ENCODE results near the gene ELOVL7. TPM values are rescaled to one million over a fixed set of nuclear protein-coding genes. Genes with fewer than 3 reads are reported as not detected.
"Not testable (repeated sequence)": the region's sequence is repeated elsewhere in the genome, so short reads cannot be mapped to it uniquely, and the experiment has no call there.

Gene ELOVL7
- total RNA-seq, 3 donors from 2014 or later (not counting 1 experiment from before 2014, with no cell fraction given), result 0.48 to 4.2 (median 2.6) TPM

GRCh38 chr5:60712950-60713349 is 131.1 kb downstream of the ELOVL7 start:
- no peaks in the 10 kb centered on the region for H3K27me3 ChIP-seq (ENCODE audit: control insufficient read depth, insufficient read depth, low read length)
- H3K4me1 ChIP-seq (ENCODE audit: control insufficient read depth, insufficient read depth, low read length), result no peaks in the 10 kb centered on the region
- H3K4me3 ChIP-seq (ENCODE audit: low read length), result no peak overlapping the region
- H3K27ac ChIP-seq (ENCODE audit: low read length), result no peak overlapping the region
- no peak for TF ChIP-seq CTCF (IDR thresholded peaks at IDR 0.05)
- Mint-ChIP-seq H3K4me1 (no peaks in the 10 kb centered on the region), H3K27ac (no peak overlapping the region), H3K9me3 (peaks cover 0 to 2% of the 10 kb centered on the region in 2 donors), H3K27me3 (ENCODE audit: low read depth in 2 of 2) (peaks cover 8 to 16% of the 10 kb centered on the region in 2 donors), H3K36me3 (no peaks in the 10 kb centered on the region), H3K4me3 (no peak overlapping the region)
- no peaks in the 10 kb centered on the region for H3K36me3 ChIP-seq (ENCODE audit: control insufficient read depth, insufficient read depth, low read length)
- DNase-seq, result no peak
- ATAC-seq, result no peak
- H3K9me3 ChIP-seq (ENCODE audit: control insufficient read depth, insufficient read depth, low read length), result no peaks in the 10 kb centered on the region
- 89% methylated on average over 5 of the region's 5 CpGs for WGBS (ENCODE audit: insufficient coverage)
- intact Hi-C loops (cut with micrococcal nuclease), result no loop called here

GRCh38 chr5:60711892-60712291 is 132.2 kb downstream of the ELOVL7 start:
- H3K4me1 ChIP-seq (ENCODE audit: control insufficient read depth, insufficient read depth, low read length); H3K36me3 ChIP-seq (ENCODE audit: control insufficient read depth, insufficient read depth, low read length); ATAC-seq; H3K27ac Mint-ChIP-seq; H3K27ac ChIP-seq (ENCODE audit: low read length); H3K4me3 ChIP-seq (ENCODE audit: low read length); H3K9me3 ChIP-seq (ENCODE audit: control insufficient read depth, insufficient read depth, low read length); DNase-seq; H3K4me1 Mint-ChIP-seq; H3K27me3 ChIP-seq (ENCODE audit: control insufficient read depth, insufficient read depth, low read length); H3K4me3 Mint-ChIP-seq; intact Hi-C loops (cut with micrococcal nuclease); H3K36me3 Mint-ChIP-seq; H3K9me3 Mint-ChIP-seq: not testable (repeated sequence)
- H3K27me3 Mint-ChIP-seq (ENCODE audit: low read depth in 2 of 2), result peaks cover 8 to 14% of the 10 kb centered on the region in 2 donors
- 93% methylated on average over 3 of the region's 3 CpGs for WGBS (ENCODE audit: insufficient coverage)

- Histone ChIP-seq H3K9me3 (ENCODE audit: control insufficient read depth, insufficient read depth, low read length) (no peaks in the 10 kb centered on the region), H3K36me3 (ENCODE audit: control insufficient read depth, insufficient read depth, low read length) (no peaks in the 10 kb centered on the region), H3K27me3 (ENCODE audit: control insufficient read depth, insufficient read depth, low read length) (no peaks in the 10 kb centered on the region), H3K27ac (ENCODE audit: low read length) (no peak overlapping the region), H3K4me3 (ENCODE audit: low read length) (no peak overlapping the region), H3K4me1 (ENCODE audit: control insufficient read depth, insufficient read depth, low read length) (no peaks in the 10 kb centered on the region)
- no peak for ATAC-seq
- intact Hi-C loops (cut with micrococcal nuclease), result no loop called here
- H3K36me3 Mint-ChIP-seq, result no peaks in the 10 kb centered on the region
- DNase-seq, result no peak
- H3K27me3 Mint-ChIP-seq (ENCODE audit: low read depth in 2 of 2), result peaks cover 8 to 14% of the 10 kb centered on the region in 2 donors
- no peak overlapping the region for H3K4me3 Mint-ChIP-seq
- no peaks in the 10 kb centered on the region for H3K4me1 Mint-ChIP-seq
- no peak for TF ChIP-seq CTCF (IDR thresholded peaks at IDR 0.05)
- H3K27ac Mint-ChIP-seq, result no peak overlapping the region
- H3K9me3 Mint-ChIP-seq, result peaks cover 0 to 2% of the 10 kb centered on the region in 2 donors
- 77% methylated on average over 2 of the region's 3 CpGs for WGBS (ENCODE audit: insufficient coverage)
Observed at GRCh38 chr5:60710362-60710761, 133.7 kb downstream of the ELOVL7 start.

- no peaks in the 10 kb centered on the region for H3K36me3 Mint-ChIP-seq
- no peak for TF ChIP-seq CTCF (IDR thresholded peaks at IDR 0.05)
- H3K4me3 Mint-ChIP-seq, result no peak overlapping the region
- H3K27ac ChIP-seq (ENCODE audit: low read length), result no peak overlapping the region
- no peak for ATAC-seq
- no peak for DNase-seq
- no peak overlapping the region for H3K4me3 ChIP-seq (ENCODE audit: low read length)
- H3K27me3 ChIP-seq (ENCODE audit: control insufficient read depth, insufficient read depth, low read length), result no peaks in the 10 kb centered on the region
- intact Hi-C loops (cut with micrococcal nuclease), result no loop called here
- no peaks in the 10 kb centered on the region for H3K9me3 Mint-ChIP-seq
- H3K4me1 Mint-ChIP-seq, result peaks cover 6 to 7% of the 10 kb centered on the region in 2 donors
- no peaks in the 10 kb centered on the region for H3K36me3 ChIP-seq (ENCODE audit: control insufficient read depth, insufficient read depth, low read length)
- peaks cover 6 to 7% of the 10 kb centered on the region in 2 donors for H3K27me3 Mint-ChIP-seq (ENCODE audit: low read depth in 2 of 2)
- no peaks in the 10 kb centered on the region for H3K9me3 ChIP-seq (ENCODE audit: control insufficient read depth, insufficient read depth, low read length)
- no peak overlapping the region for H3K27ac Mint-ChIP-seq
- peaks cover 7% of the 10 kb centered on the region for H3K4me1 ChIP-seq (ENCODE audit: control insufficient read depth, insufficient read depth, low read length)
Observed at GRCh38 chr5:60705144-60705543, 138.9 kb downstream of the ELOVL7 start.

All from natural killer cell (primary cell).